GM19452 (cell line): ENCODE results near the gene TNK2.

Experiments used
- ATAC-seq: cut with Tn5 transposase; IDR thresholded peaks from one replicate; pipeline ENCODE4 v1.9.1; 2021; ENCODE audit not compliant: unreplicated experiment

TNK2 gene

GRCh38 chr3:195900436-195901355 lies 7.7 kb downstream of the TNK2 start:
- ATAC-seq = peak; percentile 52

GRCh38 chr3:195899701-195900435 lies 8.5 kb downstream of the TNK2 start:
- ATAC-seq = no peak

DNA sequence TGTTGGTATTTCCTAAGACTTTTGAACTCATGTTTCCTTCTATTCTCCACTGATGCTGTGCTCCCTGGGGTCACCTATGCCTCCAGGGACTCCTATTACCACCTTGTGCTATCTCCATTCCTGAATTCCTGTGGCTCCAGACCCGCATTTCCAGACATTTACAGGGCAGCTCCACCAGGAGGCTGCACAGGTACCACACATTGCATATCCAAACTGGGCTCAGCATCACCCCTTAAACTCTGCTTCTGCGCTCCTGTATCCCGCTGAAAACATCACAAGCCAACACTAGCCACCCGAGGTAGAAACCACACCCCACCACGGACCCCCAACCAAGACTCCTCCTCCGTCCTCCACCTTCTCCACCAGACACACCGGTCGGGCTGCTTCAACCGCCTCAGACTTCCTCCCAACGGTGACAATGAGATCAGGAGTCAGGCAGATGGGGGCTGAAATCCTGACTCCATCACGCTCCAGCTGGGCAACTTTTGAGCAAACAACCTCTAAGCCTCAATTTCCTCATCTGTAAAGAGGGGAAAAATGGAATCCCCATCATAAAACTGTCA lies 10.4 kb downstream of the TNK2 start:
- no peak for ATAC-seq

GRCh38 chr3:195897081-195897852 lies 11.1 kb downstream of the TNK2 start:
- no peak for ATAC-seq

DNA sequence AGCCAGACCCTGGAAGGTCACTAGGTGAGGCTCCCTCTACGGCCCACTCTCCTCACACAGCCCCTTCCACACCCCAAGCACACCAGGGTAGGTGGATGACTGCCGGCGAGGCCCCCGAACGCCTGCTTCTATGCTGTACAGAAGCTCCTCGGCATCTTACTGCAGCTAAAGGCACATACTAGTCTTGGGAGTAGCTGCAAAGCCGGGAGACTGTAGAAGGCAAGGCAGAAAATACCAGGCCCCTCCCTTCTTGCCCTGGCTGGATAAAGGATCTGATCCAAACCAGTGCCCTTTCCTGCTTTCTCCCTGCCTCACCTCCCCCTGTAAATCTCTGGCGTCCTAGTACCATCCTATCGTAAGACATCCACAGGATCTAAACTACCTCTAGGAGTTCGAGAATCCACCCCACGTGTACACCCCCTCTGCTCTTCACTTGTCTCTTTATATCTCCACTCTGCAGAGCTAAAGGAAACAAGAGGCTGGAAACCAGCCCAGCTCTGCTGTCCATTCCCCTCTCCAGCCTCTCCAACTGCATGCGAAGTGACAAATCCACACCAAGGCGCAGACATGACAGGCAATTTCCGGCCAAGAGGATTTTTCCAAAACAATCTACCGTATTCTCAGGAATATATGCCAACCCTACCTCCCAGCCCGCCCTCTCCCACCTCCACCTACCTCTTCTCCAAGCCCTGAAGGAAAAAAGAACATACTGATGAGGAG lies 11.8 kb downstream of the TNK2 start:
- ATAC-seq = no peak

- no peak for ATAC-seq
These were observed 12.4 kb downstream of the TNK2 start for GRCh38 chr3:195895861-195896360.

GRCh38 chr3:195895078-195895860 lies 13.1 kb downstream of the TNK2 start:
- peak; percentile 66 for ATAC-seq

GRCh38 chr3:195893916-195894465 lies 14.4 kb downstream of the TNK2 start:
- ATAC-seq = no peak

DNA sequence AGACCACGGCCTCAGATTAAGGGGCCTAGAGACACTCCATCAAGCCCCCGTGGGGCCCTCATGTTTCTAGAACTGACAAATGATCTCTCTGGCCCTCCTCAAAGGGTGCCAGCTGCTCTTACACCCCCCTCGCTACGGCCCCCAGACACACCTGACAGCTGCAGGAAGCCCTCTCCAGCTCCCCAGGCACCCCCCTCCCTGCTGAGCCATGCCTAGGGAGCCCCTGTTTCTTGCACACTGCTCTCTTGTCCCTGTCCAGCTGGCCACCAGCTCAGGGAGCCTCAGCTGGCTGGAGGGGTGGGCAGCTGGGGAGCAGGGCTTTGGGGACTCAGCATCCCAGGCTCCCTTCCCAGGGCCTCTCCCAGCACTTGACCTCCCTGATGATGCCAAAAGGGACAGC lies 14.8 kb downstream of the TNK2 start:
- ATAC-seq = no peak

DNA sequence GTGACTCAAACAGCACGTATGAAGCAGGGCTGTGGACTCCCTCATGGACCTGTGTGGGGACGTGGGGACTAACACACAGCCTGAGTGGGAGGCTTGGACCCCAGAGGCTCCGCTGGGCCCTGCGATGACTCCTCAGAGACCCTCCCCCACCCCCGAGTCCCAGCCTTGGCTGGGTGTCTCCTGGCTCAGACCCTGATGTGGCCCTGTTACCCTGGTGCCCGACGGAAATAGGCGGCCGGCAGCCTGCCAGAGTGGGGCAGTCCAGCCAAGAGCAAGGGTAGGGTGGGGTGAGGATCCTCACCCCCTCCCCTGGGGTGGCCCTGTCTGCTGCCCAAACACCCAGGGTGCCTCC lies 15.3 kb downstream of the TNK2 start:
- ATAC-seq = no peak

- no peak for ATAC-seq
These were observed 16.0 kb downstream of the TNK2 start for GRCh38 chr3:195892105-195893043.

- no peak for ATAC-seq
These were observed 16.8 kb downstream of the TNK2 start for GRCh38 chr3:195891431-195892104.

DNA sequence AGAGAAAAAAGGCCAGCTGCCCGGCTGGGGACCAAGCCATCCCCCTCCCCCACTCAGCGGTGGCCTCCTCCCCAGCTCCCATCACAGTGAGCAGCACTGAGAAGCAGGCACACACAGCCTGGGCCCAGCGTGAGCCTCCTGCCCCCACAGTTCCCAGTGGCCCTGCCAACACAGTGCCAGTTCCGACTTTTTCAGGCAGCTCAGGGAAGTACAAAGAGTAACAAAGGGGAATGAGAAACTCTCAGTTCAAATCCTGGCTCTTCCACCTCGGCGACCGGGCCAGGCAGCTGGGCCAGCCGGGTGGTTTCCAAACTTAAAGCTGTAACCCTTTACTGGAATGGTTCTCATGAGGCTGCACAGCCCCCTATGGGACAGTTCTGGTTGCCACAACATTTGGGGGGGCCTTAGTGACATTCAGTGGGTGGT lies 18.5 kb downstream of the TNK2 start:
- ATAC-seq = no peak

DNA sequence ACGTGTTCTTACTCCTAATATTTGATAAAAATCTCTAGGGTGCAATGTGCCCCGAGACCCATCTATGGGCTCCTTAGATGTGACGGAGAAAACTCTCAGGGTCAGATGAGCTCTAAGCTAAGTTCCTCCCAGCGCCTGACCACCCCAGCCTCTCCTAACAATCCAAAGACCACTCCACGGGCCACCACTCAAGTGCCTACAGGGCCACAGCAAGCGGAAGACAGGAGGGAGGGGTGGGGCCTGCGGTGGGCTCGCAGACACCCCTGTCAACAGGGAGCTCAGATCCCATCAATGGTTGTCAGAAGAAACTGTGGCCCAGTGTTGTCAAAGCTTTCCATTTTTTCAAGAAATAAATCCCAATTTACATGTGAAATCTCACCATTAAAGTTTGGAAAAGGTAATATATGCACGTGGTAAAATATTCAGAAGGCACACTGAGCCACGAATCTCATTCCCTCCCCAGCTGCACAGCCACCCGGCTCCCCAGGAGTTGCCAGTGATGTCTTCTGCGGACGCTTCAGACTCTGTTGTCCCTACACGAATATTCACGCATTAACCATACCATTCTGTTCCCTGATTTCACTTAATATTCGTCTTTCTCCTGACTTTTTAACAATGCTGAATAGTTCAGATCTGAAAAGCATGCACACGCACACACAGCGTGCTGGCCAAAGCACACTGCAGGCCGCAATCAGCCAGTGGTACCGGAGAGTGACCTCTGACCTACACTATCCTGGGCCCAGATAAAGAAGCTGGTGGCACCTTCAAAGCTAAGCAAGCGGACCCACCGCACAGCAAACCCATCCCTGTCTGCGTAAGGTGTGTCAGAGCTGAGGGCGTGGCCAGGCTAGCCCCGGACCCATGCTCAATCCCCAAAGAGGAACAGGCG lies 19.1 kb downstream of the TNK2 start:
- no peak for ATAC-seq

DNA sequence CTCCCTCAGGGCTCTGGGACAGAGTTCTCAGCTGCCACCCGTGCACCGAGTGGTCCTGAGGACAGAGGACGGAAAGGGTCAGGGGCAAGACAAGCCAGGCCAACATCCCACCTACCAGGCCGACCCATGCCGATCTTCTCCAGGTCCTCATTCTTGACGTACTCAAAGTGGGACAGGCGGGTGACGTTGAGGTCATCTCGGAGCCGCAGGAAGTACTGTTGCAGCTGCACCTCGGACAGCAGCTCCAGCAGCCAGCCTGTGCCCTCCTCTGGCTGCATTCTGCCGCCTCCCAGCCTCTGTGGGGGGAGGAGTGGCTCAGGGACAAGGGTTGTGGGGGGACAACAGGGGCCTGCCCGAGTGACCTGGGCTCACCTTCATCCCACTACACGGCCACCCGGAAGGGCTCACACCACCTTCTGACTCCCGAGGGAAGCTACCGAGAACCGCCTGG lies 20.0 kb downstream of the TNK2 start:
- ATAC-seq = no peak

DNA sequence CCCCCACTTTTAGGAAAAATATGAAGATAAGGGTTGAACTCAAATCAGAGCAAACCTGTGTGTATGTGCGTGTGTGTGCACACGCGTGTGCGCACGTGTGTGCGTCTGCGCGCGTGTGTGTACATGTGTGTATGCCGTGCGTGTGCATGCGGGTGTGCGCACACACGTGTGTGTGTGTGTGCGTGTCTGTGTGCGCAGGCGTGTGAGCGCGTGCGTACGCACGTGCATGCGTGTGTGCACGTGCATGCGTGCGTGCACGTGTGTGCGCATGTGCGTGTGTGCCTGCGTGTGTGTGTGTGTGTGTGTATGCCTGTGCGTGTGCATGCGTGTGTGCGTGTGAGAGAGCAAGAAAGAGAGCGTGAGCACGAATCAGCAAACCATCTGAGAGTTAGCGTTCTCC lies 20.7 kb downstream of the TNK2 start:
- no peak for ATAC-seq
